ENCODE measurements around the gene RXRB. TPM values are rescaled to one million over a fixed set of nuclear protein-coding genes. Genes with fewer than 3 reads are reported as not detected.

The RXRB gene
- total RNA-seq: 25.1 and 25.2 TPM in 2 replicates

DNA sequence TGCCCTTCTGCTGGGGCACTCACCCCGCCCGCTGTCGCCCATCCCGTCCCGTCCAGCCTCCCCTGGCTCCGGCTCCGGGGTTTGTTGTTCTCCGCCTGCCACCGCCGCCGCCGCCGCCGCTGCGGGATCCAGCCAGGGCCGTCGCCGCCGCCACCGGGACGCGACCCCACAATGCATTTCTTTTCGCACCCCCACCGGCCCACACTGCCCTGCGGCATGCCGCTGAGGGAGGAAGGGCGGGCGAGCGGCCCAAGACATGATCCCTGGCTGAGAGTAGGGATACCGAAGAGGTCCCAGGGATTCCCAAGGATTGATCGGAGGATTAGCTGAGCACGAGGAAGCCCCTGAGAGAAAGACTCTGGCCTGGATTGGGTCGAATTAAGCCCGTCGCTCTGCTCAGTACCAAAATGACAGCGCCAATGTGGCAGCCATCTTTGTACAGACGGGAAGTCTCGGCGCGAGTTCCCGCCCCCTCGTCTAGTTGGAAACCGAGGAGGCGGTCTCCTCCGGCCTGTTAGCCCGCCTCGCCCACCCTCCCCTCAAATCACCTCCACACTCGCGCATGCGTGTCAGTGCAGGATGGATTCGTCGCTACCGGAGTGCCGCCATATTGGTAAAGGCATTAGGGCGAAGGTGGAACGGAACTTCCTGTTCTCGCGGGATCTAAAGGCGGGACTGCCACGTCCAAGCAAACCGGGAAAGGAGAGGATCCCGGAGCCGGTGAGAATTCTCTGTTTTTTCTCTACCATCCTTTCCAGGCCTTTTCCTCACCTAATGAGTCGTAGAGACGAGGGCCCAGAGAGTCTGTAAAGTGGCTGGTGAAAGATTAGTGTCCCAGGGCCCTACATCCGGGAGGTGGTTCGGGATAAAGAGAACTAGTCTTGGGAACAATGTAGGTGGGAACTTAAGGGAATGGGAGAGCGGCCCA is at the start of gene RXRB, which contains the start of gene SLC39A7:
Gene RXRB, minus strand, starts transcription at position 447 of the 928 bp plus-strand sequence. Its CDS starts 189 bp downstream, at position 258.
Gene SLC39A7, plus strand, starts transcription at position 649 of the 928 bp plus-strand sequence. CDS start 379 bp downstream, outside the sequence.

GRCh38 chr6:33208091-33208967 is 7.9 kb upstream of the RXRB start, which contains the start of gene RING1:
Gene RING1 (plus strand): TSS chr6:33208500. CDS start chr6:33208823, 323 bp downstream.

DNA sequence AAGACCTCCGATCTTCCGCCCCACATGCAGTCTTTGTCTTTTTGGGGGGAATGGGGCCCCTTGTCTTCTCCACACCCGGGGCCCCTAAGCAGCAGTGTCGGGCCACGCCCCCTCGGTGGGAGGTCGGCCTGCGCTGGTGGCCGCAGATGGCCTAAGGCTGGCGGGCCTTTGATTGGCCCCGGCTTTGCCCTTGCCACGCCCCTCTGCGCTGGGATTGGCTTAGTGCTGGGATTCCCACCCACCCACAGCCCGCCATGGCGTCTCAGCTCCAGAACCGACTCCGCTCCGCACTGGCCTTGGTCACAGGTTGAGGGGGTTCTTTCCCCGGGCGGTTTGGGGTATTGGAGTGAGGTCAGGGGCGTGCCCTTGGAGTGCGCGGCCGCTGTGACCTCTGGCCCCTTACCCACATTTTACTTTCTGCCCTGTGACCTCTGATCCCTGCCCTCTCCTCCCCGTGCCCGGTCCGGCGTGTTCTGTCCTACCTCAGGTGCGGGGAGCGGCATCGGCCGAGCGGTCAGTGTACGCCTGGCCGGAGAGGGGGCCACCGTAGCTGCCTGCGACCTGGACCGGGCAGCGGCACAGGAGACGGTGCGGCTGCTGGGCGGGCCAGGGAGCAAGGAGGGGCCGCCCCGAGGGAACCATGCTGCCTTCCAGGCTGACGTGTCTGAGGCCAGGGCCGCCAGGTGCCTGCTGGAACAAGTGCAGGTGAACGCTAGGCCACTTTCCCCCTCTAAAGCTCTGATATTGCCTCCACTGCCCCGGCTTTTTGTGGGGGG is 4.1 kb upstream of the RXRB start, which contains the start of gene HSD17B8:
Gene HSD17B8, plus strand, starts transcription at position 241 of the 776 bp plus-strand sequence. Its CDS starts 14 bp downstream, at position 255.

GRCh38 chr6:33192105-33192646 is 8.3 kb downstream of the RXRB start, which contains the start of gene COL11A2:
Gene COL11A2 (minus strand): TSS chr6:33192467. CDS start chr6:33192240, 227 bp downstream.

Other genes with a start within 250 kb of the RXRB start
- 0.79 and 1.8 TPM in 2 replicates for gene HLA-DMA, start 247.6 kb downstream of the RXRB start, total RNA-seq
- gene BRD2, start 232.1 kb downstream of the RXRB start, total RNA-seq: 71.5 and 87.9 TPM in 2 replicates
- not detected in 2 replicates for gene HLA-DOA, start 191.1 kb downstream of the RXRB start, total RNA-seq
- gene HLA-DPA1, start 127.0 kb downstream of the RXRB start, total RNA-seq: 2.0 and 2.8 TPM in 2 replicates
- 14.3 and 20.3 TPM in 2 replicates for gene HLA-DPB1, start 124.7 kb downstream of the RXRB start, total RNA-seq
- 0.12 and 0.13 TPM in 2 replicates for gene COL11A2, start 8.2 kb downstream of the RXRB start, total RNA-seq
- 170 and 210 TPM in 2 replicates for gene SLC39A7, start 202 bp upstream of the RXRB start, total RNA-seq
- 8.6 and 12.6 TPM in 2 replicates for gene HSD17B8, start 4.0 kb upstream of the RXRB start, total RNA-seq
- 31.0 and 35.0 TPM in 2 replicates for gene RING1, start 7.8 kb upstream of the RXRB start, total RNA-seq
- 45.0 and 52.2 TPM in 2 replicates for gene VPS52, start 71.2 kb upstream of the RXRB start, total RNA-seq
- gene RPS18, start 71.4 kb upstream of the RXRB start, total RNA-seq: 4,494 and 5,354 TPM in 2 replicates
- 10.0 and 12.2 TPM in 2 replicates for gene B3GALT4, start 76.5 kb upstream of the RXRB start, total RNA-seq
- gene WDR46, start 88.6 kb upstream of the RXRB start, total RNA-seq: 66.6 and 112 TPM in 2 replicates
- 38.6 and 53.1 TPM in 2 replicates for gene PFDN6, start 88.9 kb upstream of the RXRB start, total RNA-seq
- gene RGL2, start 98.3 kb upstream of the RXRB start, total RNA-seq: 27.7 and 33.5 TPM in 2 replicates
- 42.9 and 51.9 TPM in 2 replicates for gene TAPBP, start 113.4 kb upstream of the RXRB start, total RNA-seq
- gene ZBTB22, start 117.1 kb upstream of the RXRB start, total RNA-seq: 22.2 and 23.8 TPM in 2 replicates
- 56.1 and 61.8 TPM in 2 replicates for gene DAXX, start 122.3 kb upstream of the RXRB start, total RNA-seq
- 10.3 and 18.8 TPM in 2 replicates for gene KIFC1, start 191.2 kb upstream of the RXRB start, total RNA-seq
- gene PHF1, start 210.3 kb upstream of the RXRB start, total RNA-seq: 20.1 and 21.9 TPM in 2 replicates
- gene CUTA, start 217.4 kb upstream of the RXRB start, total RNA-seq: 133 and 181 TPM in 2 replicates
- 2.4 and 4.4 TPM in 2 replicates for gene SYNGAP1, start 219.4 kb upstream of the RXRB start, total RNA-seq